HCT116 (cell line): ENCODE measurements around the gene LKAAEAR1. TPM values are rescaled to one million over a fixed set of nuclear protein-coding genes. Genes with fewer than 3 reads are reported as not detected.

Experiments
- ATAC-seq: fragments of 200-7000 bp; cut with Tn5 transposase; 2 replicates; pipeline ENCODE4 v1.9.1; 2020; ENCODE audit warnings: mild to moderate bottlenecking, moderate library complexity
- BruUV-seq: library from RNA; stranded (reverse); fragments of 400-500 nt; replicated peaks from 2 replicates; lab custom pipeline; 2021; lab: Mats Ljungman, UMichigan
- CTCF ChIA-PET: fragments of 300-600 bp; sonication (Branson Sonifier 250); formaldehyde crosslinking; loops from one replicate; lab custom pipeline; 2021; ENCODE audit warnings: antibody characterized with exemption; lab: Charles Lee
- POLR2A ChIA-PET: fragments of 300-600, 350-600 bp; sonication (Branson Sonifier 250); formaldehyde crosslinking; loops from one replicate; lab custom pipeline; 2021; ENCODE audit warnings: antibody characterized with exemption; lab: Charles Lee
- RAD21 ChIA-PET, 2 experiments: fragments of 300-600 bp; sonication (Branson Sonifier 250); formaldehyde crosslinking; loops; one replicate each; lab custom pipeline; 2023; ENCODE audit warnings: low total read pairs in 2 of 2; ENCODE audit not compliant: uncharacterized antibody in 2 of 2, unreplicated experiment in 2 of 2, low non-redundant PET in 1 of 2; lab: Charles Lee
- DNase-seq: peaks from one replicate; pipeline ENCODE4 v3.0.0-alpha.2; 2010; ENCODE audit warnings: low read depth, low spot score
- H2AFZ ChIP-seq: fragments of 200-600 bp; shearing (Covaris generic), sonication (generic); 2 replicates; pipeline ENCODE4 v1.6.1; 2017; ENCODE audit warnings: low read depth, mixed run types, mixed read lengths, antibody characterized with exemption, low read length; ENCODE audit not compliant: poor library complexity, severe bottlenecking
- H3K27ac ChIP-seq: 2 replicates; pipeline ENCODE4 v1.5.1; 2012; ENCODE audit warnings: low read depth, low read length
- H3K27me3 ChIP-seq: fragments of 200-600 bp; sonication (generic); 2 replicates; pipeline ENCODE4 v1.6.1; 2016; ENCODE audit warnings: mixed run types, low read length, mixed read lengths; ENCODE audit not compliant: insufficient read depth
- H3K36me3 ChIP-seq, 2 experiments: fragments of 200-500 bp in 1 of 2; fragments of 200-600 bp in 1 of 2; sonication (Bioruptor generic) in 1 of 2; sonication (generic) in 1 of 2; 2 replicates each; pipeline versions ENCODE4 v1.5.1 to v1.6.1; 2014 to 2016; ENCODE audit warnings: low read length in 2 of 2, inconsistent platforms in 1 of 2, mixed read lengths in 1 of 2, mixed run types in 1 of 2; ENCODE audit not compliant: insufficient read depth in 2 of 2, control insufficient read depth in 1 of 2
- H3K4me1 ChIP-seq, 2 experiments: fragments of 200-600 bp in 1 of 2; sonication (generic) in 1 of 2; 2 replicates each; pipeline versions ENCODE4 v1.5.1 to v1.6.1; 2012 to 2017; ENCODE audit warnings: low read length in 2 of 2, inconsistent platforms in 1 of 2, mild to moderate bottlenecking in 1 of 2, mixed read lengths in 1 of 2, mixed run types in 1 of 2, moderate library complexity in 1 of 2; ENCODE audit not compliant: insufficient read depth in 2 of 2, control insufficient read depth in 1 of 2
- H3K4me2 ChIP-seq: fragments of 200-600 bp; sonication (generic); 2 replicates; pipeline ENCODE4 v1.6.1; 2017; ENCODE audit warnings: mixed run types, low read length, mixed read lengths
- H3K4me3 ChIP-seq, 2 experiments: fragments of 200-600 bp in 1 of 2; sonication (generic) in 1 of 2; replicated peaks in 1 of 2; 2 replicates each; pipeline ENCODE4 v1.5.1; 2011 to 2016; ENCODE audit warnings: low read length in 2 of 2, control low read depth in 1 of 2, low read depth in 1 of 2, mild to moderate bottlenecking in 1 of 2, mixed read lengths in 1 of 2, mixed run types in 1 of 2
- H3K79me2 ChIP-seq: fragments of 200-600 bp; sonication (generic); 2 replicates; pipeline ENCODE4 v1.6.1; 2017; ENCODE audit warnings: mild to moderate bottlenecking, mixed run types, low read length, moderate library complexity, mixed read lengths; ENCODE audit not compliant: insufficient read depth
- H3K9ac ChIP-seq: fragments of 200-600 bp; sonication (generic); 2 replicates; pipeline ENCODE4 v1.6.1; 2016; ENCODE audit warnings: low read length, mixed read lengths
- H3K9me2 ChIP-seq: fragments of 200-600 bp; sonication (generic), shearing (Covaris generic); 2 replicates; pipeline ENCODE4 v1.6.1; 2017; ENCODE audit warnings: mixed run types, mild to moderate bottlenecking, moderate library complexity; ENCODE audit not compliant: insufficient read depth
- H3K9me3 ChIP-seq, 2 experiments: fragments of 200-500 bp in 1 of 2; fragments of 200-600 bp in 1 of 2; sonication (Bioruptor generic) in 1 of 2; sonication (generic) in 1 of 2; 2 replicates each; pipeline ENCODE4 v1.6.1; 2014 to 2017; ENCODE audit warnings: low read length in 2 of 2, mixed read lengths in 2 of 2, inconsistent platforms in 1 of 2, low read depth in 1 of 2, mild to moderate bottlenecking in 1 of 2, mixed run types in 1 of 2, moderate library complexity in 1 of 2; ENCODE audit not compliant: control insufficient read depth in 1 of 2, insufficient read depth in 1 of 2
- H4K20me1 ChIP-seq: fragments of 200-600 bp; sonication (generic), shearing (Covaris generic); 2 replicates; pipeline ENCODE4 v1.6.1; 2017; ENCODE audit warnings: mixed run types, mild to moderate bottlenecking, moderate library complexity; ENCODE audit not compliant: insufficient read depth
- CBX3 ChIP-seq: IDR thresholded peaks from 2 replicates; pipeline ENCODE4 v1.6.1; 2012; ENCODE audit warnings: low read depth
- CEBPB ChIP-seq: IDR thresholded peaks from 2 replicates; pipeline ENCODE4 v1.6.1; 2012; ENCODE audit warnings: low read depth
- EGR1 ChIP-seq: IDR thresholded peaks from 2 replicates; pipeline ENCODE4 v1.6.1; 2012; ENCODE audit warnings: low read depth
- ELF1 ChIP-seq: IDR thresholded peaks from 2 replicates; pipeline ENCODE4 v1.6.1; 2012; ENCODE audit warnings: low read depth, borderline replicate concordance
- EZH2 ChIP-seq: fragments of 200-600 bp; sonication (generic); IDR thresholded peaks from 2 replicates; pipeline ENCODE4 v1.6.1; 2017; ENCODE audit warnings: antibody characterized with exemption, mixed run types
- FOSL1 ChIP-seq: IDR thresholded peaks from 2 replicates; pipeline ENCODE4 v1.6.1; 2012; ENCODE audit warnings: low read depth
- POLR2A ChIP-seq: IDR thresholded peaks from 2 replicates; pipeline ENCODE4 v1.7.0; 2011; ENCODE audit warnings: borderline replicate concordance; ENCODE audit not compliant: insufficient read depth, insufficient read length; ENCODE audit errors: extremely low read depth
- POLR2AphosphoS5 ChIP-seq: IDR thresholded peaks from 2 replicates; pipeline ENCODE4 v1.6.1; 2011; ENCODE audit warnings: mild to moderate bottlenecking, low read depth, low read length, moderate library complexity
- RAD21 ChIP-seq: IDR thresholded peaks from 2 replicates; pipeline ENCODE4 v1.6.1; 2012; ENCODE audit warnings: low read depth, mild to moderate bottlenecking
- SRF ChIP-seq: IDR thresholded peaks from 2 replicates; pipeline ENCODE4 v1.6.1; 2012; ENCODE audit warnings: low read depth
- TCF7L2 ChIP-seq: IDR thresholded peaks from 2 replicates; pipeline ENCODE4 v1.7.0; 2011; ENCODE audit warnings: borderline replicate concordance, inconsistent platforms; ENCODE audit not compliant: insufficient read depth, insufficient read length; ENCODE audit errors: extremely low read depth
- ZNF274 ChIP-seq: fragments of 200-500 bp; sonication (Bioruptor generic); IDR thresholded peaks from 2 replicates; pipeline ENCODE4 v1.6.1; 2014; ENCODE audit warnings: mild to moderate bottlenecking, low read depth, low read length, inconsistent platforms
- intact Hi-C: fragments of 100-400 bp; cut with micrococcal nuclease; formaldehyde crosslinking; loops from 2 replicates; pipeline ENCODE4 v1.10.0; 2022
- total RNA-seq: library from RNA; stranded (reverse); gene quantifications from one replicate; pipeline ENCODE4 v1.2.1, GENCODE V29; 2021; ENCODE audit not compliant: unreplicated experiment
- TF ChIP-seq, protein P1 (sequence below): IDR thresholded peaks from 2 replicates; pipeline ENCODE4 v1.6.1; 2012
- TF ChIP-seq, protein P2 (sequence below): IDR thresholded peaks from 2 replicates; pipeline ENCODE4 v1.6.1; 2012
- TF ChIP-seq, protein P3 (sequence below), 3 experiments: fragments of 200-600 bp in 1 of 3; sonication (generic) in 1 of 3; IDR thresholded peaks in 2 of 3; conservative IDR thresholded peaks in 1 of 3; 2 replicates each; pipeline ENCODE4 v1.5.1; 2012 to 2017; ENCODE audit warnings: low read depth in 2 of 3, low read length in 2 of 3, antibody characterized with exemption in 1 of 3, borderline replicate concordance in 1 of 3, control low read depth in 1 of 3, mild to moderate bottlenecking in 1 of 3, mixed read lengths in 1 of 3, mixed run types in 1 of 3, moderate library complexity in 1 of 3; ENCODE audit not compliant: insufficient read depth in 1 of 3
- TF ChIP-seq, protein P4 (sequence below): IDR thresholded peaks from 2 replicates; pipeline ENCODE4 v1.6.1; 2011; ENCODE audit warnings: mild to moderate bottlenecking, low read length, moderate library complexity; ENCODE audit not compliant: insufficient replicate concordance; ENCODE audit errors: extremely low read depth
- TF ChIP-seq, protein P5 (sequence below): IDR thresholded peaks from 2 replicates; pipeline ENCODE4 v1.6.1; 2012; ENCODE audit warnings: low read depth

Gene LKAAEAR1
- total RNA-seq, 1 experiment from 2014 or later, result not detected

DNA sequence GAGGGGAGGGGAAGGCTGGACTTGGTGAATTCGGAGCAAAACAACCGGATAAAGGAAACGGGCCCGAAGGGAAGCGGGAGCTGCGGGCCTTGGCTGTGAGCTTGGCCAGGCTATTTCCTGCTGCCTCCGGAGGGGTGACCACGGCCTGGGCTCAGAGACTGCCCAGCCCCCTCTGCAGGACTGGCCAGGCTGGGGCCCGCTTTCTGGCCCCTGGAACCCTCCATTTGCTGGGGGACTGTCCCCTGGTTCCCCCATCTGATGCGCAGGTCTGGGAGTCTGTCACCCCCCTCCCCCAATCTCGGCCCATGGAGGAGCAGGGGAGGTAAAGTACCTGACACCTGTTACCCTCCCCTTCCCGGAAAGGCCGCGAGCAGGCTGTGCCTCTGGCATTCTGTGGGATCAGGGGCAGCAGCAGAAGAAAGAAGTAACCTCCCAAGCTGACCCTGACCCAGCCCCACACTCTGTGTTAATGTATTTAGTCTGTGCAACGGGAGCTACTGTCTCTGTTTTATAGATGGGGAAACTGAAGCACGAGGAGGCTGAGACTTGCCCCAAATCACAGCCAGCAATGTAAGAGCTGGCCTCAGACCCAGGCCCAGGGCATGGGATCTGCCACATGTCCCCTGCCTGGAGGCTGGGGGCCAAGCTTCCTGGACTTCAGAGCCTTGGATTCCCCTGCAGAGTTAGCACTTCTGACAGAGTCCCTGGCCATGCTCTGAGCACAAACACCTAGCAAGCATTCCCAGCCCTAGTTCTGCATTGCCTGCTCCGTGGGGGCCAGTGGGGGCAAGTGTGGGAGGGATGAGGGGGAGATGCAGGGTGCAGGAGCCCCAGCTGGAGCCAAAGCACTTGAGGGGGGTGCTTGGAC lies 44.7 kb downstream of the LKAAEAR1 start:
- CTCF ChIA-PET, result interaction anchor here (0.7 to 5.1 kb wide), 11 partner anchors 8 to 543 kb away, joined by 3 to 35 read pairs (median 8); partner anchors contain the start of genes PRPF6 and TCEA2
- peak overlapping the region; percentile 43 to 65 for H3K4me3 ChIP-seq
- H2AFZ ChIP-seq, result no peak overlapping the region
- H3K4me1 ChIP-seq, result peaks cover 7 to 25% of the 10 kb centered on the region in 2 experiments
- peak overlapping the region; percentile 92 for H3K27ac ChIP-seq
- H3K79me2 ChIP-seq, result no peaks in the 10 kb centered on the region
- H3K9ac ChIP-seq, result peak overlapping the region; percentile 63
- DNase-seq, result no peak
- no peaks in the 10 kb centered on the region for H4K20me1 ChIP-seq
- H3K9me2 ChIP-seq, result no peaks in the 10 kb centered on the region
- no peaks in the 10 kb centered on the region for H3K36me3 ChIP-seq
- TF ChIP-seq RAD21 (no peak), EGR1 (no peak), POLR2AphosphoS5 (no peak), TCF7L2 (no peak), CBX3 (no peak), POLR2A (no peak), ELF1 (no peak), EZH2 (no peak), ZNF274 (no peak), SRF (no peak), FOSL1 (no peak), CEBPB (no peak)
- TF ChIP-seq, protein P1, sequence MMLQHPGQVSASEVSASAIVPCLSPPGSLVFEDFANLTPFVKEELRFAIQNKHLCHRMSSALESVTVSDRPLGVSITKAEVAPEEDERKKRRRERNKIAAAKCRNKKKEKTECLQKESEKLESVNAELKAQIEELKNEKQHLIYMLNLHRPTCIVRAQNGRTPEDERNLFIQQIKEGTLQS, result no peak
- TF ChIP-seq, protein P2, sequence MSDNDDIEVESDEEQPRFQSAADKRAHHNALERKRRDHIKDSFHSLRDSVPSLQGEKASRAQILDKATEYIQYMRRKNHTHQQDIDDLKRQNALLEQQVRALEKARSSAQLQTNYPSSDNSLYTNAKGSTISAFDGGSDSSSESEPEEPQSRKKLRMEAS, result no peak
- TF ChIP-seq, protein P3, sequence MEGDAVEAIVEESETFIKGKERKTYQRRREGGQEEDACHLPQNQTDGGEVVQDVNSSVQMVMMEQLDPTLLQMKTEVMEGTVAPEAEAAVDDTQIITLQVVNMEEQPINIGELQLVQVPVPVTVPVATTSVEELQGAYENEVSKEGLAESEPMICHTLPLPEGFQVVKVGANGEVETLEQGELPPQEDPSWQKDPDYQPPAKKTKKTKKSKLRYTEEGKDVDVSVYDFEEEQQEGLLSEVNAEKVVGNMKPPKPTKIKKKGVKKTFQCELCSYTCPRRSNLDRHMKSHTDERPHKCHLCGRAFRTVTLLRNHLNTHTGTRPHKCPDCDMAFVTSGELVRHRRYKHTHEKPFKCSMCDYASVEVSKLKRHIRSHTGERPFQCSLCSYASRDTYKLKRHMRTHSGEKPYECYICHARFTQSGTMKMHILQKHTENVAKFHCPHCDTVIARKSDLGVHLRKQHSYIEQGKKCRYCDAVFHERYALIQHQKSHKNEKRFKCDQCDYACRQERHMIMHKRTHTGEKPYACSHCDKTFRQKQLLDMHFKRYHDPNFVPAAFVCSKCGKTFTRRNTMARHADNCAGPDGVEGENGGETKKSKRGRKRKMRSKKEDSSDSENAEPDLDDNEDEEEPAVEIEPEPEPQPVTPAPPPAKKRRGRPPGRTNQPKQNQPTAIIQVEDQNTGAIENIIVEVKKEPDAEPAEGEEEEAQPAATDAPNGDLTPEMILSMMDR (IDR thresholded peaks at IDR 0.05 in 2 of 3, conservative IDR thresholded peaks at IDR 0.05 in 1 of 3; ENCODE audit: borderline replicate concordance in 1 of 3, insufficient read depth in 1 of 3, low read depth in 2 of 3, low read length in 2 of 3), result no peak
- TF ChIP-seq, protein P4, sequence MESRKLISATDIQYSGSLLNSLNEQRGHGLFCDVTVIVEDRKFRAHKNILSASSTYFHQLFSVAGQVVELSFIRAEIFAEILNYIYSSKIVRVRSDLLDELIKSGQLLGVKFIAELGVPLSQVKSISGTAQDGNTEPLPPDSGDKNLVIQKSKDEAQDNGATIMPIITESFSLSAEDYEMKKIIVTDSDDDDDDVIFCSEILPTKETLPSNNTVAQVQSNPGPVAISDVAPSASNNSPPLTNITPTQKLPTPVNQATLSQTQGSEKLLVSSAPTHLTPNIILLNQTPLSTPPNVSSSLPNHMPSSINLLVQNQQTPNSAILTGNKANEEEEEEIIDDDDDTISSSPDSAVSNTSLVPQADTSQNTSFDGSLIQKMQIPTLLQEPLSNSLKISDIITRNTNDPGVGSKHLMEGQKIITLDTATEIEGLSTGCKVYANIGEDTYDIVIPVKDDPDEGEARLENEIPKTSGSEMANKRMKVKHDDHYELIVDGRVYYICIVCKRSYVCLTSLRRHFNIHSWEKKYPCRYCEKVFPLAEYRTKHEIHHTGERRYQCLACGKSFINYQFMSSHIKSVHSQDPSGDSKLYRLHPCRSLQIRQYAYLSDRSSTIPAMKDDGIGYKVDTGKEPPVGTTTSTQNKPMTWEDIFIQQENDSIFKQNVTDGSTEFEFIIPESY, result no peak
- TF ChIP-seq, protein P5, sequence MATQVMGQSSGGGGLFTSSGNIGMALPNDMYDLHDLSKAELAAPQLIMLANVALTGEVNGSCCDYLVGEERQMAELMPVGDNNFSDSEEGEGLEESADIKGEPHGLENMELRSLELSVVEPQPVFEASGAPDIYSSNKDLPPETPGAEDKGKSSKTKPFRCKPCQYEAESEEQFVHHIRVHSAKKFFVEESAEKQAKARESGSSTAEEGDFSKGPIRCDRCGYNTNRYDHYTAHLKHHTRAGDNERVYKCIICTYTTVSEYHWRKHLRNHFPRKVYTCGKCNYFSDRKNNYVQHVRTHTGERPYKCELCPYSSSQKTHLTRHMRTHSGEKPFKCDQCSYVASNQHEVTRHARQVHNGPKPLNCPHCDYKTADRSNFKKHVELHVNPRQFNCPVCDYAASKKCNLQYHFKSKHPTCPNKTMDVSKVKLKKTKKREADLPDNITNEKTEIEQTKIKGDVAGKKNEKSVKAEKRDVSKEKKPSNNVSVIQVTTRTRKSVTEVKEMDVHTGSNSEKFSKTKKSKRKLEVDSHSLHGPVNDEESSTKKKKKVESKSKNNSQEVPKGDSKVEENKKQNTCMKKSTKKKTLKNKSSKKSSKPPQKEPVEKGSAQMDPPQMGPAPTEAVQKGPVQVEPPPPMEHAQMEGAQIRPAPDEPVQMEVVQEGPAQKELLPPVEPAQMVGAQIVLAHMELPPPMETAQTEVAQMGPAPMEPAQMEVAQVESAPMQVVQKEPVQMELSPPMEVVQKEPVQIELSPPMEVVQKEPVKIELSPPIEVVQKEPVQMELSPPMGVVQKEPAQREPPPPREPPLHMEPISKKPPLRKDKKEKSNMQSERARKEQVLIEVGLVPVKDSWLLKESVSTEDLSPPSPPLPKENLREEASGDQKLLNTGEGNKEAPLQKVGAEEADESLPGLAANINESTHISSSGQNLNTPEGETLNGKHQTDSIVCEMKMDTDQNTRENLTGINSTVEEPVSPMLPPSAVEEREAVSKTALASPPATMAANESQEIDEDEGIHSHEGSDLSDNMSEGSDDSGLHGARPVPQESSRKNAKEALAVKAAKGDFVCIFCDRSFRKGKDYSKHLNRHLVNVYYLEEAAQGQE, result no peak
- TF ChIP-seq, all 23 proteins: peak for 0
- H3K4me2 ChIP-seq, result peak overlapping the region; percentile 96
- ChIA-PET POLR2A (interaction anchor here (1.0 to 1.6 kb wide), 4 partner anchors 23 to 175 kb away, joined by 3 to 6 read pairs (median 4); partner anchors contain the start of genes TCEA2 and TPD52L2), RAD21 (interaction anchor here (0.6 to 1.1 kb wide), 2 partner anchors 26 to 464 kb away, joined by 3 to 4 read pairs; no protein-coding TSS in a partner anchor)
- H3K9me3 ChIP-seq, result no peaks in the 10 kb centered on the region
- ATAC-seq, result peak; percentile 28
- no TSS peak for BruUV-seq
- intact Hi-C loops, result loop anchor here (1.0 kb wide), 1 partner anchor 81 kb away; no protein-coding TSS in a partner anchor
- no peaks in the 10 kb centered on the region for H3K27me3 ChIP-seq
